Activated naive CD4-positive, alpha-beta T cell treated with anti-CD3 and anti-CD28 coated beads for 36 hours (primary cell): ENCODE data around the gene DIPK1B. TPM values are rescaled to one million over a fixed set of nuclear protein-coding genes. Genes with fewer than 3 reads are reported as not detected.
"Not testable (repeated sequence)": the region's sequence is repeated elsewhere in the genome, so short reads cannot be mapped to it uniquely, and the experiment has no call there.

ENCODE experiments used
- CTCF ChIA-PET: fragments of 350-600 bp; sonication (Branson Sonifier 250); formaldehyde crosslinking; loops from one replicate; lab custom pipeline; 2021; ENCODE audit warnings: antibody characterized with exemption; lab: Charles Lee
- DNase-seq: peaks from one replicate; pipeline ENCODE4 v3.0.0-alpha.2; 2020
- H3K27ac Mint-ChIP-seq: one replicate; pipeline ENCODE4 v1.8.0; 2021; ENCODE audit warnings: mild to moderate bottlenecking, mixed read lengths
- H3K27me3 Mint-ChIP-seq: one replicate; pipeline ENCODE4 v1.8.0; 2021; ENCODE audit warnings: low read depth, mixed read lengths
- H3K36me3 Mint-ChIP-seq: one replicate; pipeline ENCODE4 v1.8.0; 2021; ENCODE audit warnings: low read depth, mixed read lengths
- H3K4me1 Mint-ChIP-seq: one replicate; pipeline ENCODE4 v1.8.0; 2021; ENCODE audit warnings: low read depth, mixed read lengths
- H3K4me3 Mint-ChIP-seq: one replicate; pipeline ENCODE4 v1.8.0; 2021; ENCODE audit warnings: mild to moderate bottlenecking, moderate library complexity, mixed read lengths
- H3K9me3 Mint-ChIP-seq: one replicate; pipeline ENCODE4 v1.8.0; 2021; ENCODE audit warnings: mixed read lengths
- intact Hi-C: fragments of 100-400 bp; cut with micrococcal nuclease; formaldehyde crosslinking; loops from one replicate; pipeline ENCODE4 v1.15.1; 2023
- total RNA-seq, 2 experiments: library from RNA; stranded (reverse); gene quantifications; one replicate each; pipeline ENCODE4 v1.2.3, GENCODE V29; 2021

DIPK1B gene
- total RNA-seq, 2 experiments from 2014 or later = 0.10 TPM; not detected in 1

- intact Hi-C loops = no loop called here
- no peaks in the 10 kb centered on the region for H3K36me3 Mint-ChIP-seq
- H3K4me3 Mint-ChIP-seq = no peak overlapping the region
- DNase-seq = no peak
- no peaks in the 10 kb centered on the region for H3K9me3 Mint-ChIP-seq
- H3K27ac Mint-ChIP-seq = no peak overlapping the region
- CTCF ChIA-PET = no interaction called here
- peaks cover 18% of the 10 kb centered on the region for H3K4me1 Mint-ChIP-seq
- peaks cover 9% of the 10 kb centered on the region for H3K27me3 Mint-ChIP-seq
Observed at GRCh38 chr9:136697821-136698526, 14.4 kb upstream of the DIPK1B start.

- intact Hi-C loops = no loop called here
- DNase-seq = no peak
- Mint-ChIP-seq H3K27ac (no peak overlapping the region), H3K4me3 (no peak overlapping the region), H3K4me1 (peaks cover 18% of the 10 kb centered on the region), H3K36me3 (no peaks in the 10 kb centered on the region), H3K27me3 (peaks cover 7% of the 10 kb centered on the region), H3K9me3 (no peaks in the 10 kb centered on the region)
- CTCF ChIA-PET = interaction anchor here (0.9 kb wide), 1 partner anchor 211 kb away, joined by 3 read pairs; no protein-coding TSS in a partner anchor
Observed at GRCh38 chr9:136698635-136699246, 13.6 kb upstream of the DIPK1B start.

- no peak for DNase-seq
- CTCF ChIA-PET = interaction anchor here (0.6 to 1.6 kb wide), 4 partner anchors 26 to 387 kb away, joined by 3 to 9 read pairs (median 4); no protein-coding TSS in a partner anchor
- Mint-ChIP-seq H3K27me3 (peaks cover 7% of the 10 kb centered on the region), H3K4me1 (peaks cover 18% of the 10 kb centered on the region), H3K36me3 (no peaks in the 10 kb centered on the region), H3K4me3 (no peak overlapping the region), H3K27ac (no peak overlapping the region), H3K9me3 (no peaks in the 10 kb centered on the region)
- intact Hi-C loops = loop anchor here (5.0 kb wide), 1 partner anchor 67 kb away; no protein-coding TSS in a partner anchor
Observed at GRCh38 chr9:136700304-136700703, 12.1 kb upstream of the DIPK1B start.

- Mint-ChIP-seq H3K36me3 (no peaks in the 10 kb centered on the region), H3K27ac (peak overlapping the region; percentile 62), H3K9me3 (no peaks in the 10 kb centered on the region), H3K4me3 (peak overlapping the region; percentile 69), H3K4me1 (peaks cover 18% of the 10 kb centered on the region), H3K27me3 (peaks cover 9% of the 10 kb centered on the region)
- CTCF ChIA-PET = interaction anchor here (0.6 to 1.6 kb wide), 4 partner anchors 25 to 295 kb away, joined by 3 to 9 read pairs (median 4); no protein-coding TSS in a partner anchor
- intact Hi-C loops = loop anchor here (1.0 to 5.0 kb wide), 5 partner anchors 27 to 218 kb away; partner anchors contain the start of gene SEC16A
- peak; percentile 93 for DNase-seq
Observed at GRCh38 chr9:136700959-136701667, 11.3 kb upstream of the DIPK1B start.

GRCh38 chr9:136701668-136702053 lies 10.7 kb upstream of the DIPK1B start:
- Mint-ChIP-seq H3K9me3 (no peaks in the 10 kb centered on the region), H3K27ac (peak overlapping the region; percentile 62), H3K27me3 (peaks cover 9% of the 10 kb centered on the region), H3K4me1 (peaks cover 18% of the 10 kb centered on the region), H3K4me3 (peak overlapping the region; percentile 69), H3K36me3 (no peaks in the 10 kb centered on the region)
- no peak for DNase-seq
- intact Hi-C loops = loop anchor here (1.0 to 5.0 kb wide), 5 partner anchors 27 to 218 kb away; partner anchors contain the start of gene SEC16A
- CTCF ChIA-PET = interaction anchor here (1.6 kb wide), 1 partner anchor 25 kb away, joined by 9 read pairs; no protein-coding TSS in a partner anchor

- H3K9me3 Mint-ChIP-seq = no peaks in the 10 kb centered on the region
- no peak overlapping the region for H3K27ac Mint-ChIP-seq
- H3K36me3 Mint-ChIP-seq = no peaks in the 10 kb centered on the region
- H3K4me3 Mint-ChIP-seq = no peak overlapping the region
- H3K27me3 Mint-ChIP-seq = peaks cover 9% of the 10 kb centered on the region
- peaks cover 18% of the 10 kb centered on the region for H3K4me1 Mint-ChIP-seq
- no peak for DNase-seq
- intact Hi-C loops = loop anchor here (5.0 kb wide), 1 partner anchor 64 kb away; no protein-coding TSS in a partner anchor
- CTCF ChIA-PET = interaction anchor here (0.6 kb wide), 1 partner anchor 571 kb away, joined by 3 read pairs; no protein-coding TSS in a partner anchor
Observed at GRCh38 chr9:136703276-136703860, 9.0 kb upstream of the DIPK1B start.

GRCh38 chr9:136704741-136705140 lies 7.6 kb upstream of the DIPK1B start:
- not testable (repeated sequence) for DNase-seq, H3K27ac Mint-ChIP-seq, H3K27me3 Mint-ChIP-seq, H3K9me3 Mint-ChIP-seq, H3K36me3 Mint-ChIP-seq, H3K4me3 Mint-ChIP-seq
- H3K4me1 Mint-ChIP-seq = peaks cover 18% of the 10 kb centered on the region
- intact Hi-C loops = loop anchor here (5.0 kb wide), 1 partner anchor 63 kb away; no protein-coding TSS in a partner anchor
- CTCF ChIA-PET = interaction anchor here (1.1 kb wide), 1 partner anchor 11 kb away, joined by 3 read pairs; no protein-coding TSS in a partner anchor

- H3K36me3 Mint-ChIP-seq = no peaks in the 10 kb centered on the region
- no peak overlapping the region for H3K4me3 Mint-ChIP-seq
- peaks cover 10% of the 10 kb centered on the region for H3K27me3 Mint-ChIP-seq
- intact Hi-C loops = no loop called here
- DNase-seq = no peak
- peaks cover 13% of the 10 kb centered on the region for H3K4me1 Mint-ChIP-seq
- CTCF ChIA-PET = interaction anchor here (1.1 kb wide), 1 partner anchor 12 kb away, joined by 3 read pairs; no protein-coding TSS in a partner anchor
- no peak overlapping the region for H3K27ac Mint-ChIP-seq
- H3K9me3 Mint-ChIP-seq = no peaks in the 10 kb centered on the region
Observed at GRCh38 chr9:136705564-136705963, 6.8 kb upstream of the DIPK1B start.

GRCh38 chr9:136707011-136707410 lies 5.4 kb upstream of the DIPK1B start:
- intact Hi-C loops = no loop called here
- DNase-seq = no peak

GRCh38 chr9:136707849-136708517 lies 4.4 kb upstream of the DIPK1B start:
- Mint-ChIP-seq H3K4me1 (peaks cover 4% of the 10 kb centered on the region), H3K27ac (no peak overlapping the region), H3K27me3 (peaks cover 19% of the 10 kb centered on the region), H3K4me3 (no peak overlapping the region), H3K9me3 (no peaks in the 10 kb centered on the region), H3K36me3 (no peaks in the 10 kb centered on the region)
- no peak for DNase-seq
- intact Hi-C loops = no loop called here
- CTCF ChIA-PET = interaction anchor here (0.8 to 1.1 kb wide), 3 partner anchors 19 to 223 kb away, joined by 3 to 4 read pairs (median 3); no protein-coding TSS in a partner anchor

More at GRCh38 chr9:136707011-136707410, 5.4 kb upstream of the DIPK1B start:
- no peaks in the 10 kb centered on the region for H3K9me3 Mint-ChIP-seq
- peaks cover 4% of the 10 kb centered on the region for H3K4me1 Mint-ChIP-seq
- no peak overlapping the region for H3K27ac Mint-ChIP-seq
- CTCF ChIA-PET = no interaction called here
- H3K36me3 Mint-ChIP-seq = no peaks in the 10 kb centered on the region
- peaks cover 19% of the 10 kb centered on the region for H3K27me3 Mint-ChIP-seq
- H3K4me3 Mint-ChIP-seq = no peak overlapping the region

- Mint-ChIP-seq H3K27ac (no peak overlapping the region), H3K4me1 (peaks cover 4% of the 10 kb centered on the region)
- CTCF ChIA-PET = no interaction called here
Observed at GRCh38 chr9:136709454-136710109, 2.8 kb upstream of the DIPK1B start.

More at GRCh38 chr9:136709454-136710109, 2.8 kb upstream of the DIPK1B start:
- H3K27me3 Mint-ChIP-seq = peaks cover 30% of the 10 kb centered on the region
- H3K4me3 Mint-ChIP-seq = no peak overlapping the region
- no peaks in the 10 kb centered on the region for H3K9me3 Mint-ChIP-seq
- intact Hi-C loops = no loop called here
- no peaks in the 10 kb centered on the region for H3K36me3 Mint-ChIP-seq
- DNase-seq = no peak
